ENCODE data around the gene ADK. TPM values are rescaled to one million over a fixed set of nuclear protein-coding genes. Genes with fewer than 3 reads are reported as not detected.
A peak's percentile ranks its signal among the peaks of the same experiment; 100 is the strongest.

Gene ADK
- total RNA-seq, 6 experiments from 2014 or later, result 54.2 to 92.5 (median 63.5) TPM

DNA sequence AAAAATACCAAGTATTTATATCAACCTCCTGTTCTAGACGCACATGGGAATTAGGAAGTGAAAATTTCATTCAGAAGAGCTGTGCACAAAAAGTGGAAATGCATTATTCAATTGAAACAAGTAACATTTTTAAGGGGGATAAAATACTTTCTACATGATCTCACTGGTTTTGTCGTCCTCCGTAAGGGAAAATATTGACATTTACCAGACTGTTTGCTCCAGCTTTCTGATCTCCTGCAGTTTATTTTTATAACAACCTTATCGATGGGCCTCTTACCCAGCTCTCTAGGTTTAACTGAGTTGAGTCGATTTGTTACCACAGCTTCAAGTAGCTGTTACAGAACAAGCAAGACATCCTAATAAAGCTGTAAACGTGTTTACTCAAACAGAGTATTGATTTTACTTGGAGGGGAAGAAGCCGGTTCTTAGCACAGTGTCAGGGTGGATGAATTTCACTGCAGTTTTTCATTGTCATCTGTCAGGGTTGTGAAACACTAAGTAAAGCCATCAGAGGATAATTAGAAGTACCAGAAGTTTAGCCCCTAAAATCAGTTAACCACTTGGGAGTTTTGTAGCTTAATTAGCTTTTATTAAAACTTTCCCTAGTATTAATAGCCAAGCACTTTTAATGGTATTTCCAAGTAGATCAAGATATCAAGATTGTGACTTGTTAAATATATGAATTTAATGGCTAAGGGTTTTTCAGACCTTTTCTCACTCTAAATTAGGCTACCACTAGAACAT lies 532.8 kb downstream of the ADK start:
- Histone ChIP-seq H3K9me3 (no peaks in the 10 kb centered on the region), H3K36me3 (no peaks in the 10 kb centered on the region), H3K27ac (peak overlapping the region in 1 of 3 donors; percentile 45), H3K27me3 (no peaks in the 10 kb centered on the region), H3K4me3 (no peak overlapping the region), H3K4me1 (peaks cover 0 to 12% (median 0%) of the 10 kb centered on the region in 4 donors)
- intact Hi-C loops (cut with DNase I), result no loop called here
- WGBS (ENCODE audit: insufficient coverage, low coverage, low lambda C conversion rate, missing lambda C conversion rate), result 24% methylated on average over 7 of the region's 7 CpGs
- TF ChIP-seq POLR2A (IDR thresholded peaks at IDR 0.05), result no peak
- TF ChIP-seq, protein P1, sequence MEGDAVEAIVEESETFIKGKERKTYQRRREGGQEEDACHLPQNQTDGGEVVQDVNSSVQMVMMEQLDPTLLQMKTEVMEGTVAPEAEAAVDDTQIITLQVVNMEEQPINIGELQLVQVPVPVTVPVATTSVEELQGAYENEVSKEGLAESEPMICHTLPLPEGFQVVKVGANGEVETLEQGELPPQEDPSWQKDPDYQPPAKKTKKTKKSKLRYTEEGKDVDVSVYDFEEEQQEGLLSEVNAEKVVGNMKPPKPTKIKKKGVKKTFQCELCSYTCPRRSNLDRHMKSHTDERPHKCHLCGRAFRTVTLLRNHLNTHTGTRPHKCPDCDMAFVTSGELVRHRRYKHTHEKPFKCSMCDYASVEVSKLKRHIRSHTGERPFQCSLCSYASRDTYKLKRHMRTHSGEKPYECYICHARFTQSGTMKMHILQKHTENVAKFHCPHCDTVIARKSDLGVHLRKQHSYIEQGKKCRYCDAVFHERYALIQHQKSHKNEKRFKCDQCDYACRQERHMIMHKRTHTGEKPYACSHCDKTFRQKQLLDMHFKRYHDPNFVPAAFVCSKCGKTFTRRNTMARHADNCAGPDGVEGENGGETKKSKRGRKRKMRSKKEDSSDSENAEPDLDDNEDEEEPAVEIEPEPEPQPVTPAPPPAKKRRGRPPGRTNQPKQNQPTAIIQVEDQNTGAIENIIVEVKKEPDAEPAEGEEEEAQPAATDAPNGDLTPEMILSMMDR (IDR thresholded peaks at IDR 0.05), result no peak
- ATAC-seq, result peak; percentile 32 to 85 (median 76)
- no peak for DNase-seq

DNA sequence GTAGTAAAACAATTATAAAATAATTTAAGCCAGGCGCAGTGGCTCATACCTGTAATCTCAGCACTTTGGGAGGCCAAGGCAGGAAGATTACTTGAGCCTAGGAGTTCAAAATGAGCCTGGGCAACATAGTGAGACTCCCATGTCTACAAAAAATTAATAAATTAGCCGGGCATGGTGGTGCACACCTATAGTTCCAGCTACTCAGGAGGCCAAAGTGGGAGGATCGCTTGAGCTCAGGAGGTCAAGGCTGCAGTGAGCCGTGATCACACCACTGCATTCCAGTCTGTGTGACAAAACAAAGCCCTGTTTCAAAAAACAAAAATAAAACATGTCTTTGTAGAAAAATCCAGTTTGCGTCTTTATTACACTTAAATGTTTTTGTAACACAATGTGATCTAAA lies 533.4 kb downstream of the ADK start:
- Histone ChIP-seq H3K27ac (no peak overlapping the region), H3K27me3 (no peaks in the 10 kb centered on the region), H3K36me3 (no peaks in the 10 kb centered on the region), H3K9me3 (no peaks in the 10 kb centered on the region), H3K4me3 (no peak overlapping the region), H3K4me1 (peaks cover 0 to 12% (median 0%) of the 10 kb centered on the region in 4 donors)
- 77% methylated on average over 5 of the region's 5 CpGs for WGBS (ENCODE audit: insufficient coverage, low coverage, low lambda C conversion rate, missing lambda C conversion rate)
- intact Hi-C loops (cut with DNase I), result no loop called here
- TF ChIP-seq, protein P1 (IDR thresholded peaks at IDR 0.05), result no peak
- no peak for TF ChIP-seq POLR2A (IDR thresholded peaks at IDR 0.05)
- ATAC-seq (no peak), DNase-seq (no peak)

DNA sequence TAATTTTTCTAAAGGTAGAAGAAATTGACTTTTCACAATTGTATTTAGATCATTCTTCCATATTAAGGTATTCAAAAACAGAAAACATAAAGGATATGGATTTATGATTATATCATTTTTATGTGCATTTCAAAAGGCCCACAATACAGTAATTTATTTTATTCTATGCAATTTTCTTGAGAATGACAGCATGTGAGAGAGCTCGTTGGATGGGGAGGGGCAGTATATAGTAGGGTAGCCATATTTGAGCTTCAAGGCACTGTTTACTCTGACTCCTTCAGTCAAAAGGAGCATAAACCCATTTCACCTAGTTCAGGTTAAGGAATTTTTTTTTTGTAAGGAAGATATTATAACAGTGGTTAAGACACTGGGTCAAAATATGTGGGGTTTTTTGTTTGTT lies 534.5 kb downstream of the ADK start:
- no peak for ATAC-seq
- Histone ChIP-seq H3K9me3 (no peaks in the 10 kb centered on the region), H3K27me3 (no peaks in the 10 kb centered on the region), H3K4me1 (peaks cover 0 to 16% (median 0%) of the 10 kb centered on the region in 4 donors), H3K27ac (no peak overlapping the region), H3K4me3 (no peak overlapping the region), H3K36me3 (no peaks in the 10 kb centered on the region)
- no peak for TF ChIP-seq POLR2A (IDR thresholded peaks at IDR 0.05)
- TF ChIP-seq, protein P1 (IDR thresholded peaks at IDR 0.05), result no peak
- DNase-seq, result no peak
- intact Hi-C loops (cut with DNase I), result no loop called here
- WGBS (ENCODE audit: insufficient coverage, low coverage, low lambda C conversion rate, missing lambda C conversion rate), result 100% methylated on average over 1 of the region's 1 CpG

DNA sequence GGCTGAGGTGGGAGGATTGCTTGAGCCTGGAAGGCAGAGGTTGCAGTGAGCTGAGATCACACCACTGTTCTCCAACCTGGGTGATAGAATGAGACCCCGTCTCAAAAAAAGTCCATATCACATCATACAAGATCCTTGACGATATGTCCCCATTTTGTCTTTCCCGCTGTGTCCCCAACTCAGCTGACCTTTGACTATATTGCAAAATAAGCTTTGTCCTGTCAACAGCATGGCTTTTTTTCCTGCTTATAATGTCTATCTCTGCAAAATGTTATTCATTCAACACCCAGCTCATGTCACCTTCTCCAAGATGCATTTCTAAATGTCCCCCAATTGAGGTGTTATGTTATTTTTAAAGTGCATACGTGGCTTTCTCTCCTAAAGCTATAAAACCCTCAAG lies 539.4 kb downstream of the ADK start:
- ATAC-seq (peak; percentile 54 to 76 (median 70)), DNase-seq (no peak)
- intact Hi-C loops (cut with DNase I), result no loop called here
- Histone ChIP-seq H3K27me3 (no peaks in the 10 kb centered on the region), H3K9me3 (no peaks in the 10 kb centered on the region), H3K36me3 (no peaks in the 10 kb centered on the region), H3K4me3 (no peak overlapping the region), H3K4me1 (peaks cover 0 to 6% (median 0%) of the 10 kb centered on the region in 4 donors), H3K27ac (no peak overlapping the region)
- TF ChIP-seq, protein P1 (IDR thresholded peaks at IDR 0.05), result no peak
- TF ChIP-seq POLR2A (IDR thresholded peaks at IDR 0.05), result no peak
- WGBS (ENCODE audit: insufficient coverage, low coverage, low lambda C conversion rate, missing lambda C conversion rate), result 59% methylated on average over 3 of the region's 4 CpGs

Data from right lobe of liver (tissue), 6 donors.